ENCODE data around the gene CALM1.

Gene CALM1

GRCh38 chr14:90429236-90429635 lies 32.4 kb downstream of the CALM1 start:
- DNase-seq (ENCODE audit: insufficient read length, low spot score) (no peak), FAIRE-seq (no peak)
- no peak for TF ChIP-seq CTCF (IDR thresholded peaks at IDR 0.05; ENCODE audit: insufficient read depth, missing control alignments)

- DNase-seq (ENCODE audit: insufficient read length, low spot score): no peak
- no peak for FAIRE-seq
- no peak for TF ChIP-seq CTCF (IDR thresholded peaks at IDR 0.05; ENCODE audit: insufficient read depth, missing control alignments)
Observed at GRCh38 chr14:90429754-90430153, 32.9 kb downstream of the CALM1 start.

- TF ChIP-seq CTCF (IDR thresholded peaks at IDR 0.05; ENCODE audit: insufficient read depth, missing control alignments): no peak
- FAIRE-seq (no peak), DNase-seq (ENCODE audit: insufficient read length, low spot score) (no peak)
Observed at GRCh38 chr14:90434370-90435020, 37.7 kb downstream of the CALM1 start.

GRCh38 chr14:90438841-90439240 lies 42.0 kb downstream of the CALM1 start:
- DNase-seq (ENCODE audit: insufficient read length, low spot score) (no peak), FAIRE-seq (no peak)
- no peak for TF ChIP-seq CTCF (IDR thresholded peaks at IDR 0.05; ENCODE audit: insufficient read depth, missing control alignments)

- no peak for FAIRE-seq
- DNase-seq (ENCODE audit: insufficient read length, low spot score): no peak
- TF ChIP-seq CTCF (IDR thresholded peaks at IDR 0.05; ENCODE audit: insufficient read depth, missing control alignments): no peak
Observed at GRCh38 chr14:90440021-90440451, 43.2 kb downstream of the CALM1 start.

GRCh38 chr14:90440592-90440991 lies 43.8 kb downstream of the CALM1 start:
- no peak for FAIRE-seq
- DNase-seq (ENCODE audit: insufficient read length, low spot score): no peak
- TF ChIP-seq CTCF (IDR thresholded peaks at IDR 0.05; ENCODE audit: insufficient read depth, missing control alignments): no peak

- DNase-seq (ENCODE audit: insufficient read length, low spot score) (no peak), FAIRE-seq (no peak)
Observed at GRCh38 chr14:90442388-90442787, 45.6 kb downstream of the CALM1 start.

More at GRCh38 chr14:90442388-90442787, 45.6 kb downstream of the CALM1 start:
- TF ChIP-seq CTCF (IDR thresholded peaks at IDR 0.05; ENCODE audit: insufficient read depth, missing control alignments): no peak

All from D721Med (cell line).